HG02678 (cell line): ENCODE measurements around the gene GLP2R.

ENCODE experiments used
- ATAC-seq: cut with Tn5 transposase; IDR thresholded peaks from one replicate; pipeline ENCODE4 v1.9.1; 2021; ENCODE audit warnings: mild to moderate bottlenecking, moderate library complexity; ENCODE audit not compliant: unreplicated experiment

The GLP2R gene

DNA sequence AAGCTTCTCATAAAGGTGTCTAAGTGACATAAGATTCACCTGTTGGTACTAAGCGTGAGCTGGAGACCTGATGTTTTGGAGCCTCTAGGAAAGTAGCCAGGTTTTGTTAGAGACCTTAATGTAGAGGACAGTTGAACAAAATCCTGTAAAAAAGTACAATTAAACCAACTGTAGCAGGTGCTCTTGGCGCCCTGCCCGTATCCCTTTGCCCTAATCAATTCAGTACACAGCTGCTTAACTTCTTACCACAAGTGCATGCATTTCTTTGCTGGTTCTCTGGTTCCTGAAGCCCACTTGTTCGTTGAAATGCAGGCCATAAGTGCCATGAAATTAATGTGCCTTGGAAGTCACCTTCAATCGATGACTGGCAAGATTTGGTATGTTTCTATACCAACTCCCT, 24.4 kb downstream of the GLP2R start:
- no peak for ATAC-seq

- no peak for ATAC-seq
Observed at GRCh38 chr17:9854255-9854654, 28.5 kb downstream of the GLP2R start.

DNA sequence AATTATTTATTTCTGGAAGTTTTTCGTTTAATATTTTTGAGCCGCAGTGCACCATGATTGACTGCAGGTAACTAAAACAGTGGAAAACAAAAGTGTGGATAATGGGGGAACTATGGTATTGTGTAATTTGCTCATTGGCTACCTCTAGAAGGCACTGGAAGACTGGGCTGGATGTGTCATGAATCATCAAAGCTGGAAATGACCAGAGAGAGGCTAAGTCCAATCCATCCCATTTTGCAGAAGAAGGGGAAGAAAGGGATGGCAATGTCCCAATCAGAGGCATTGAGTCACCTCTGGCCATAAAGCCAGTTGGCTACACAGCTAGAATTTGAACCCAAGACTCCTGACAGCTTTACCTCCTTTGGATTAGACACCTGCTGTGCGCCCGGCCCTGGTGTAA, 29.3 kb downstream of the GLP2R start:
- ATAC-seq: no peak

DNA sequence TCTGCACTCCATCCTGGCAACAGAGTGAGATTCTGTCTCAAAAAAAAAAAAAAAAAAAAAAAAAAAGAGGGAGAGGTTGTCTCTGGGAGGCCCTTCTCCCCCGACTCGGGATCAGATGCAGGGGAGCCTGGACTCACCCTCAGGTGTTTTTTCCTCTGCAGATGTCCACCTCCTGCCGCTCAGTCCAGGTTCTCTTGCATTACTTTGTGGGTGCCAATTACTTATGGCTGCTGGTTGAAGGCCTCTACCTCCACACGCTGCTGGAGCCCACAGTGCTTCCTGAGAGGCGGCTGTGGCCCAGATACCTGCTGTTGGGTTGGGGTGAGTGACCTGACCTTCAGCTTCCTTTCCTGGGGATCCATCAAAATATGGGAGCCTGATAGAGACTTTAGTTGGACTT, 34.1 kb downstream of the GLP2R start:
- ATAC-seq: no peak

DNA sequence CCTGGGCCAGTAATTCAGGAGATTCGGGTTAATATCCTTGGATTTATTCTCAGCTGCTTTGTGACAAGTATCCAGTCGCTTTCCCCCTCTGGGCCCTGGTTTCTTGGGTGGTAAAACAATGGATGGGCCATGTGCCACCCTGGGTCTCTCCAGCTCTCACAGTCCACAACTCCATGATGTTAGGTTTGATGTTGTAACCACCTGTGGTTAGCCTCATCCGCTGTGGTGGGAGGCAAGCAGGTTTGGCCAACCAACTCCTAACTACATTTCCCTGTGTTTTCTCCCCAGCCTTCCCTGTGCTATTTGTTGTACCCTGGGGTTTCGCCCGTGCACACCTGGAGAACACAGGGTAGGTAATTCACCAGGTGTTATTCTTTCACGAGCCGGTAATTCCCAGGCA, 35.1 kb downstream of the GLP2R start:
- no peak for ATAC-seq

DNA sequence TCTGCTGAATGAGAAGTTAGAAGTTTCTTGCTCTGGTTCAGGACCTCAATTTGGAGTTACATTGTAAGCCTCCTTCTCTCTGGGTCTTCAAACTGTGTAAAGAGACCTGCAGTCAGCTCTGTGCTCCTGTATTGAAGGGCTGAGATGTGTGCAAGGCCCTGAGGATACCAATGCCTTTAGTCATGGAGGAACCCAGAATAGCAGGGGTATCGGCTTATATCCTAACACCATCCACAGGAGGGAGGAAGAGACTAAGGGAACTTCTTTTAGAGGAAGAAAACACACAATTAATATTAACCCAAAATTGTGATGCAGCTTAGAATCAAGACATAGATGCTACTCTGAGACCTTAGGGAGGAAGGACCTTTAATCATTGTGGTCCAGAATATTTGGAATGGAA, 36.5 kb downstream of the GLP2R start:
- ATAC-seq: no peak

- no peak for ATAC-seq
Observed at GRCh38 chr17:9862949-9863348, 37.2 kb downstream of the GLP2R start.

GRCh38 chr17:9865586-9865985, 39.9 kb downstream of the GLP2R start:
- no peak for ATAC-seq

DNA sequence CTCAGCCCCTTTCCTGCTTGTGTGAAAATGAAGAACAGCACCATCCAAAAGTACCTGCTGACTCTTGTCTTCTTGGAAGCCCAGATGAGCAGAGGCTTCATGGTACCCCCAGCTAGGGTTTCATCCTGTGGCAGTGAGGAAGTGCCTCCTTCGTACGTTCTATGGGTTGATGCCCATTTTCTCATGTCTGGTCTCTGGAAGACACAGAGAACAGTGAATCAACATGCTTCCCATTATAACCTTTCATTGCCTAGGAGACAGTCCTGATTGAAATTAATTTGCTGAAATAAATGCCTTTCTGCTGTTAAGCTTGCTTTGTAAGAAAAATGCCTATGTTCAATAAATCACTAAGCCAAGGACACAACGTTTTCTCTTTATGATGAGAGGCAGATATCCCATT, 42.8 kb downstream of the GLP2R start:
- ATAC-seq: no peak

DNA sequence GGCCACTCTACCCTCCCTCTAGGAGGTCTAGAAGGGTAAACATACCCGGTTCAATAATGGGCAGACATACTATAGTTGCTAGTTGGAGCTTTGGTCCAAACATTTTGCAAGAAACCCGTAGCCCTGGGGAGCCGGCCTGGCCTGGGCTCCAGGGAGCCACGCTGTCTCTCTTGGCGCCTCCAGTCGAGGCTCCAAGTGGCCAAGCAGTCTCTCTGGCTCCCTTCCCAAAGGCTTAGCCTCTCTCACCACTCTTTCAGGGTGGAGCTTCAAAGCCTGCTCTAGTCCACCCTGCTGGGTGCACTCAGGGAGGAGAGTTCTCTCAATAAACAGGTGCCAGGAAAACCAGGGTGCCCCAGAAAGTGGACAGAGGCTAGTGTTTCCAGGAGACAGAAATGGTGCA, 47.1 kb downstream of the GLP2R start:
- no peak for ATAC-seq

DNA sequence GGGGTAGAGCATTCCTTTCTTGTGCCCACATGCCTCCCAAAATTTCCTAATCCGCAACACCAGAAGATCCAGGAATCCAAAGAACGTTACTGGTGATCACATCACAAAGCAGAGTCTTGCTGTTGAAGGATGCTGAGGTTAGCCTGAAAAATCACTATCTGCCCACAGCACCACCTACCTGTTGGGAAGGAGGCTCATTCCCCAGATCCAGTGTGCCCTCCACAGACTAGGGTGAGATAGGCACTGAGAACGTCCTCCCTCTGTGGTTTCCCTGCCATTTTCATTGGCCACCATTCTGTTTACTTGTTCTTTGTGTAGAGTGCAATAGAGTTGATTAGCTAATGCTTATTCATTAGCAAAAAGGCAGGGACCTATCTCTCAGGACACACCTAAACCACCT, 49.0 kb downstream of the GLP2R start:
- ATAC-seq: no peak

DNA sequence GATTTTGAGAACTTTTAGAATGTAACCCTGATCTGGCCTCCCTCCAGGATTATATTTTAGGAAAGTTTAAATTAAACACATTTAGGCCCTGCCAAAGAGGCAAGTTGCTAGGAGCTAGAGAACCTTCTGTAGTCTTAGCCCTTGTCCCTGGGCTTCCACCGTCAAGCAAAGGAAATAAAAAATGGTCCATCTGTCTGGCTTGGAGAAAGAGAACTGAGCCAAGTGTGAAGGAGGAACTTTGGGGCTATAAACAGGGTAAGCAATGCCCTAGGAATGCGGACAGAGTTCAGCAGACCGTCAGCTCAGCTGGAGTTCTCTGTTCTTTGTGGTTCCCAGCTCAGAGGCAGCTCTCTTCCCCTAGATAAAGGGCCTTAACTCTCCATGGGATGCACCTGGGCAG, 49.7 kb downstream of the GLP2R start:
- no peak for ATAC-seq

- ATAC-seq: no peak
Observed at GRCh38 chr17:9878356-9878755, 52.6 kb downstream of the GLP2R start.

DNA sequence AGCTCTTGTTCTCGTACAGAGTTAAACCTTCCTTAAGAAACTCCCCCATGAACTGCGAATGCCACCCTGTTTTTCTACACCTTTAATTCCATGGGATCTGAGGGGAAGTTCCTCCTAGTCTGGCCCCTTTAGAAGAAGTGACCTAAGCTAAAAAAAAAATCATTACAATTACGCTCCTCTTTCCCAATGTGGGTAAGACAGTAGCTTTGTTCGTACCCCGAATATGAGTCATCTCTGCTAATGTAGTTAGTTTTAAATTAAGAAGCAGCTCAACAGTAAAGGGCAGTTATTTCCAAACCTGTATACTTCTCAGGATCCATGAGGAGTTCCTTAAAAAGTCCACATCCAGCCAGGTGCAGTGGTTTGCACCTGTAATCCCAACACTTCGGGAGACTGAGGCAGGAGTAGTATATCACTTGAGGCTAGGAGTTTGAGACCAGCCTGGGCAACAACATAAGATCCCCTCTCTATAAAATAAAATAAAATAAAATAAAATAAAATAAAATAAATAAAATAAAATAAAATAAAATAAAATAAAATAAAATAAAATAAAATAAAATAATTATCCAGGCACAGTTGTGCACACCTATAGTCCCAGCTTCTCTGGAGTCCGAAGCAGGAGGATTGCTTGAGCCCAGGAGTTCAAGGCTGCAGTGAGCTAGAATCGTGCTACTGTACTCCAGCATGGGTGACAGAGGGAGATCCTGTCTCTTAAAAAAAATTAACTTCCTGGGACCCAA, 53.2 kb downstream of the GLP2R start:
- no peak for ATAC-seq

- ATAC-seq: no peak
Observed at GRCh38 chr17:9880582-9880999, 54.9 kb downstream of the GLP2R start.

DNA sequence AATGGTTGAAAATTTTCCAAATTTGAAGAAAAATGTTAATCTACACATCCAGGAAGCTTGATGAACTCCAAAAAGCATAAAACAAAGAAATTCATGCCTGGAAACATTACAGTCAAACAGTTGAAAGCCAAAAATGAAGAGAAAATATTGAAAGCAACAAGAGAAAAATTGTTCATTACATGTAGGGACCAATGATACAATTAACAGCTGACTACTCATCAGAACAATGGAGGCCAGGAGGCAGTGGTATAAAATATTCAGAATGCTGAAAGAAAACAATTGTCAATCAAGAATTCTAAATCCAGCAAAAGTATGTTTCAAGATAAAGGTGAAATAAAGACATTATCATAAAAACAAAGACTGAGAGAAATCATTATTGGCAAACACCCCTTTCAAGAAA, 57.7 kb downstream of the GLP2R start:
- ATAC-seq: no peak

DNA sequence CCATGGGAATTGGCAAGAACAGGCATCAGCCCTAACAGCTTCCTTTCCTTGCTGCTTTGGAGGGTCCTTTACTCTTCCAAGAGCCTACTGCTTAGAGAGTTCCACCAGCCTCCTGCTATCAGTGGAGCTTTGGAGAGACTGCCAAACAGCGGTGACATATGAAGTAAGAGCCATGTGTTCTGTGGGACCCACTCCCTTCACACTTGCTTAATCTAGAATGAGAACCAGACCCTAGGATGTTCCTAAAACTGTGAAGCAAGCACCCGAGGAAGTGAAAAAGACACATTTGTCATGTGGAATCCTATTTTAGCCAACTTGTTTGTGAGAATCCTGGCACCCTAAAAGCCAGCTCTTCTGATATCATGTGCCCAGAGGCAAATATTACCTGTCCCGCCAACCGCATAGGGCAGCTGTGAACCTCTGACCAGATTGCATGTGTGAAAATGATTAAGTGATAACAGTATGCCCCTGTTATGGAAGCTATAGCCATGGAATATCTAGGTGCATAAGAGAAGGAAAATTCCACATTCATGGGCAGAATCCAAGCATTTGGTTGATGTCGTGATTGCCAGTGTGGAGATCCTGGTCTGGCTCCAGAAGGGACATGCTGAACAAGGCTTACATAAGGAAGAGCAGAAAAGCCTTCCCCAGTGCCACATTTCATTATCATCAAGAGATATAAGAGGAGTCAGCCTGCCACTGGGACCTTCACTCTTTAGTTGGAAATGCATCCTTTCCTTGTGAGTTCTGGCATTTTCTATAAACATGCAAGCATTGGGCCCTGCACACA, 60.6 kb downstream of the GLP2R start:
- no peak for ATAC-seq

DNA sequence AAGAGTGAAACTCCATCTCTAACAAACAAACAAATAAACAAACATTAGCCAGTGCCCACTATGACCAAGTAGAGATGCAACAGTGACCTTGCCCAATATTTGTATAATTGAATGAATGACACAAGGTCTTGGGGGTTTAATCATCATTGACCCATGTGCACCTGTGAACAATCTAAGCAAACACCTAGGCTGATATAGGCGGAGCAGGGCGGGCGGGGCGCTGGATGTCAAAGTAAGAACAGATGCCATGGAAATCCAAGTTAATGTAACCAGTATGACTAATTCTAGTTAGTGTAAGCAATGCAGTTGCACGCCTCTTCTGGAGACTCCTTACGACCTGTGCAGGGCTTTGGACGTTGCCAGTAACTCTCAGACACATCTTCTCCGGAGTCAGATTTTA, 61.8 kb downstream of the GLP2R start:
- ATAC-seq: no peak

DNA sequence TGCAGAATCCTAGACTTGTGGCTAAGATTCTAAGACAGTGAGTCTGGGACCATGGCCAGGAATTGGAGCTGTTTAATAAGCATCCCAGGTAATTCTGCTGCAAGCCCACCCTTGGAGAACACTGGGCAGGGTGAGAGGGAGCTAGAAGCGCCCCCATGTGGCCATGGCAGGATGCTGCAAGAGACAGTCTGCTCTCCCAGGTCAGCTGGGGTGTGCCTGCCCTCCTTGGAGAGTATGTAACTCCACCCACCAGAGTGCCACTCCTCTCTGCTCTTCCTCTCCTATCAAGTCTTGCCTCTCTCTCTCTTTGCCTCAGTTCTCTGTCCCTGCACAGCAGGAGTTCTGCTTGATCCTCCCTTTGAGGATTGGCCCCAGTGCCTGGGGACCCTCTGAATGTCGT, 64.4 kb downstream of the GLP2R start:
- no peak for ATAC-seq

DNA sequence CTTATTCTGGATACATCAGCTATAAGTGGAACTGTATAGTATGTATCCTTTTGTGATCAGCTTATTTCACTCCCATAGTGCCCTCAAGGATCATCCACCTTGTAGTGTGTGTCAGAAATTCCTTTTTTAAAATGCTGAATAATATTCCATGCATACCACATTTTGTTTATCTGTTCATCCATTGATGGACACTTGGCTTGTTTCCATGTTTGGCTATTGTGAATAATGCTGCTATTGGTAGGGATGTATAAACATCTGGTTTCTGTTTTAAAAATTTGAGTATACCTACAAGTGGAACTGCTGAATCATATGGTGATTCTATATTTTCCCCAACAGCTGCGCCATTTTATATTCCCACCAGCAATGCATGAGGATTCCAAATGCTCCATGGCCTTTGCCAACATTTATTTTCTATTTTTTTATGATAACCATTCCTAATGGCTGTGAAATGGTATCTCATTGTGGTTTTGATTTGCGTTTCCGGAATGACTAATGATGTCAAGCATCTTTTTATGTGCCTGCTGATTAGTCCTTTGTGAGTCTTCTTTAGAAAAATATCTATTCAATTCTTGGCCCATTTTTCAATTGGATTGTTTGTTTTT, 67.8 kb downstream of the GLP2R start:
- no peak for ATAC-seq

DNA sequence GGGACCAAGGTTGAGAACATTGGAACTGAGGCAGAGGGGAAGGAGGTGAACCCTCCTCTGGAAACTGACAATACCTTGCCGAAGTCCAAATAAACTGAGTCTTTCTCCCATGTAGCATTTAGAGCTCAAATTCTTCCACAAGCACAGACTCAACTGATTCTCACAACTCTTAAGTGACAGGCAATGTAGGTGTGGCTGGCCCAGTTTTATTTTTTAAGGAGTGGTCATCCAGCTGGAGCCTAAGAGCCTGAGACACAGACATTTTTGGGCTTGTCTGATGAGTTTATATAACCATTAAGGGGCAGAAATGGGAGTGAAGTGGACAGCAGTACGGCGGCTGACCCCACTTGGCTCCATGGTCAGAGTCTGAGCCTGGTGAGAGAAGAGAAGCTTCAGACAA, 68.5 kb downstream of the GLP2R start:
- ATAC-seq: no peak

DNA sequence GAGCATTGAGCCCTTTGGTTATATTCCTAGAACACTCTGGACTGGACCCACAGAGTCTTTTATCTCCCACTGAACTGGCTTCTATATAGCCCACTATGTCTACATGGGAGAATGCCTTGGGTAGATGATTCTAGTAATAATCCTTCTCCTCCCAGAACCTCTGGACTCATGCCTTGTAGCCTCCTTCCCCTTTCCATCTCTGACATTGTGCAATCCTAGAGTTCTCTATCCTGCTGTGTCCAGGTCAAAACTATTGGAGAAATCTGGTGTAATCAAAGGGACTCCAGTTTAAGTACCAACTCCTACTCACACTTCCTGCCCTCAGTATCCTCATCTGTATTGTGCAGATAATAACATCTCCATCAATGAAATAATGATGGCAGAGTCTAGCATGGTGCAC, 70.2 kb downstream of the GLP2R start:
- no peak for ATAC-seq
